SK-N-MC (cell line): Measurements from ENCODE around the gene KCNH6.

Source experiments
- EZH2 ChIP-seq: fragments of 200-600 bp; sonication (generic); IDR thresholded peaks from one replicate; pipeline ENCODE4 v1.6.1; 2017; ENCODE audit warnings: antibody characterized with exemption
- FOXP2 ChIP-seq: optimal IDR thresholded peaks from 2 replicates; pipeline ENCODE3; 2011; ENCODE audit warnings: mild to moderate bottlenecking, moderate library complexity; ENCODE audit not compliant: insufficient read depth; ENCODE audit errors: extremely low read length, control extremely low read depth
- POLR2AphosphoS5 ChIP-seq: IDR thresholded peaks from 2 replicates; pipeline ENCODE4 v1.6.1; 2012; ENCODE audit warnings: mild to moderate bottlenecking, low read depth, low read length, borderline replicate concordance

- TF ChIP-seq POLR2AphosphoS5 = no peak
- no peak for TF ChIP-seq EZH2
- no peak for TF ChIP-seq FOXP2
Observed at GRCh38 chr17:63526861-63527260, 3.7 kb downstream of the KCNH6 start.
